C4-2B (cell line): Measurements from ENCODE around the gene HNF4A.

ENCODE experiments used
- H3K27ac ChIP-seq: fragments of 450-650 bp; 2 replicates; pipeline ENCODE4 v1.5.1; 2017
- CTCF ChIP-seq: fragments of 450-650 bp; conservative IDR thresholded peaks from 2 replicates; pipeline ENCODE4 v1.5.1; 2017; ENCODE audit warnings: mild to moderate bottlenecking
- ZFX ChIP-seq: fragments of 450-650 bp; IDR thresholded peaks from 2 replicates; pipeline ENCODE4 v1.6.1; 2017

The HNF4A gene

GRCh38 chr20:44399446-44399845 is 43.9 kb downstream of the HNF4A start:
- no peak overlapping the region for H3K27ac ChIP-seq
- TF ChIP-seq ZFX: no peak
- no peak for TF ChIP-seq CTCF

GRCh38 chr20:44400671-44400969 is 45.1 kb downstream of the HNF4A start:
- H3K27ac ChIP-seq: no peak overlapping the region
- TF ChIP-seq CTCF: no peak
- no peak for TF ChIP-seq ZFX

- no peak overlapping the region for H3K27ac ChIP-seq
- TF ChIP-seq CTCF: no peak
- TF ChIP-seq ZFX: no peak
Measured at GRCh38 chr20:44400970-44401769, 45.7 kb downstream of the HNF4A start.

GRCh38 chr20:44401770-44402390 is 46.4 kb downstream of the HNF4A start:
- no peak for TF ChIP-seq CTCF
- TF ChIP-seq ZFX: no peak
- no peak overlapping the region for H3K27ac ChIP-seq

- TF ChIP-seq ZFX (no peak), CTCF (no peak)
- no peak overlapping the region for H3K27ac ChIP-seq
Measured at GRCh38 chr20:44402391-44403193, 47.1 kb downstream of the HNF4A start.

- TF ChIP-seq CTCF (no peak), ZFX (no peak)
- no peak overlapping the region for H3K27ac ChIP-seq
Measured at GRCh38 chr20:44403194-44404112, 48.0 kb downstream of the HNF4A start.
